SK-N-SH treated with all-trans-retinoic acid at 6 μM for 48 hours (cell line): ENCODE data around the gene HLA-F.
A peak's percentile ranks its signal among the peaks of the same experiment; 100 is the strongest.

ENCODE experiments used
- ATAC-seq: fragments of 200-7000 bp; cut with Tn5 transposase; 3 replicates; pipeline ENCODE4 v1.9.1; 2020; ENCODE audit warnings: mild to moderate bottlenecking, moderate library complexity
- ARNTL ChIP-seq: fragments of 450-650 bp; formaldehyde crosslinking; IDR thresholded peaks from 2 replicates; pipeline ENCODE4 v1.5.0; 2020; ENCODE audit warnings: low read depth, mild to moderate bottlenecking, moderate library complexity, borderline replicate concordance
- BACH2 ChIP-seq: fragments of 250-450 bp; sonication (Bioruptor Pico); IDR thresholded peaks from 2 replicates; pipeline ENCODE4 v1.9.0; 2021; ENCODE audit warnings: mild to moderate bottlenecking, borderline replicate concordance
- CREB5 ChIP-seq: fragments of 250-450 bp; sonication (Bioruptor Pico); IDR thresholded peaks from 2 replicates; pipeline ENCODE4 v1.5.1; 2020; ENCODE audit warnings: low read depth, mild to moderate bottlenecking, moderate library complexity
- CSDC2 ChIP-seq: fragments of 250-450 bp; sonication (Bioruptor Pico); IDR thresholded peaks from 2 replicates; pipeline ENCODE4 v1.5.0; 2020; ENCODE audit warnings: mild to moderate bottlenecking, moderate library complexity
- CSRNP3 ChIP-seq: fragments of 250-450 bp; sonication (Bioruptor Pico); IDR thresholded peaks from 2 replicates; pipeline ENCODE4 v1.5.1; 2021; ENCODE audit warnings: mild to moderate bottlenecking, moderate library complexity
- ESRRG ChIP-seq: fragments of 250-450 bp; sonication (Bioruptor Pico); IDR thresholded peaks from 2 replicates; pipeline ENCODE4 v1.6.1; 2021; ENCODE audit warnings: mild to moderate bottlenecking
- GLIS3 ChIP-seq: fragments of 250-450 bp; sonication (Bioruptor Pico); IDR thresholded peaks from 2 replicates; pipeline ENCODE4 v1.5.0; 2020; ENCODE audit warnings: mild to moderate bottlenecking, moderate library complexity
- ISL1 ChIP-seq: fragments of 250-450 bp; sonication (Bioruptor Pico); IDR thresholded peaks from 2 replicates; pipeline ENCODE4 v2.1.2; 2022; ENCODE audit warnings: mild to moderate bottlenecking, moderate library complexity
- OSR1 ChIP-seq: fragments of 250-450 bp; sonication (Bioruptor Pico); IDR thresholded peaks from 2 replicates; pipeline ENCODE4 v1.8.0; 2022; ENCODE audit warnings: moderate library complexity, mild to moderate bottlenecking, inconsistent platforms
- PATZ1 ChIP-seq: fragments of 250-450 bp; sonication (Bioruptor Pico); IDR thresholded peaks from 2 replicates; pipeline ENCODE4 v1.8.0; 2020; ENCODE audit warnings: mild to moderate bottlenecking, moderate library complexity, borderline replicate concordance
- PPARA ChIP-seq: fragments of 250-450 bp; sonication (Bioruptor Pico); IDR thresholded peaks from 2 replicates; pipeline ENCODE4 v1.5.0; 2020; ENCODE audit warnings: mild to moderate bottlenecking, borderline replicate concordance
- SNAI2 ChIP-seq: fragments of 250-450 bp; sonication (Bioruptor Pico); IDR thresholded peaks from 2 replicates; pipeline ENCODE4 v1.5.0; 2020; ENCODE audit warnings: mild to moderate bottlenecking, moderate library complexity
- TCF4 ChIP-seq: fragments of 250-450 bp; sonication (Bioruptor Pico); IDR thresholded peaks from 2 replicates; pipeline ENCODE4 v1.8.0; 2021; ENCODE audit warnings: mild to moderate bottlenecking, moderate library complexity, borderline replicate concordance
- TOX ChIP-seq: fragments of 250-450 bp; sonication (Bioruptor Pico); IDR thresholded peaks from 2 replicates; pipeline ENCODE4 v1.8.0; 2021; ENCODE audit warnings: mild to moderate bottlenecking, moderate library complexity, borderline replicate concordance
- ZC3H10 ChIP-seq: fragments of 250-450 bp; sonication (Bioruptor Pico); IDR thresholded peaks from 2 replicates; pipeline ENCODE4 v1.5.1; 2021; ENCODE audit warnings: mild to moderate bottlenecking, moderate library complexity
- ZFP30 ChIP-seq: fragments of 450-650 bp; formaldehyde crosslinking; IDR thresholded peaks from 2 replicates; pipeline ENCODE4 v1.5.0; 2022; ENCODE audit warnings: mild to moderate bottlenecking, moderate library complexity
- ZNF565 ChIP-seq: fragments of 450-650 bp; formaldehyde crosslinking; conservative IDR thresholded peaks from 2 replicates; pipeline ENCODE4 v1.5.0; 2020; ENCODE audit warnings: low read depth, mild to moderate bottlenecking, moderate library complexity
- ZNF70 ChIP-seq: fragments of 450-650 bp; formaldehyde crosslinking; IDR thresholded peaks from 2 replicates; pipeline ENCODE4 v1.5.0; 2020; ENCODE audit warnings: mild to moderate bottlenecking, moderate library complexity
- ZNF8 ChIP-seq: fragments of 450-650 bp; formaldehyde crosslinking; IDR thresholded peaks from 2 replicates; pipeline ENCODE4 v1.5.0; 2020; ENCODE audit warnings: mild to moderate bottlenecking, moderate library complexity
- TF ChIP-seq, protein P1 (sequence below): fragments of 250-450 bp; sonication (Bioruptor Pico); IDR thresholded peaks from 2 replicates; pipeline ENCODE4 v1.5.0; 2020; ENCODE audit warnings: mild to moderate bottlenecking, moderate library complexity

The HLA-F gene

DNA sequence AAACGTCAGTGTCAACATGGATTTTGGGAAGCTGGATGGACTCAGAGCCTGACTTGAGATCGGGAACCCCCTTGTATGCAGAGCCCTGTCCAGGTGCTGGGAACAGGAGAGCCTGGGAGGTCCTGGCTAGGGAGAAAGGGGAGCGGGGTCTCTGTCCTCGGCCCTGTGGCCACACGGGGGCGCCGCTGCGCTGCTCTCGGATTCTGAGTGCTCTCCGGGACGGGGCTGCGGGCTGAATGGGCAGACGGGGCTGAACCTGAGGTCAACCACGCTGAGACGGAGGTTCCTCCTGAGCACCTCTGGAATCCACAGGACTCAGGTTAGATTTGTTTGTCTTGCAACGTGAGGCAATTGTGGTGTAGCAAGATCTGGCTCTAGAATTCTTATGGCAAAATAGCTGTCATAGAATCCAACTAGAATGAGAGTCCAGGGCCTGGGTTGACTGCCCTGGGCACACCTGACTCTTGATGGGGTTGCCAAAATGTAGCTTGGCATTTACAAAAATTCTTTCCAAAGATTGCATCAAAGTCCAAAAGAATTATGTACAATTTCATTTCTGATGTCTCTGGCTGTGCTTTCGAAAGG lies 20.6 kb upstream of the HLA-F start:
- no peak for TF ChIP-seq ARNTL (CRISPR knock-in tag)
- TF ChIP-seq ZC3H10 (CRISPR knock-in tag), result no peak
- TF ChIP-seq ZNF70, result no peak
- TF ChIP-seq BACH2 (CRISPR knock-in tag), result no peak
- TF ChIP-seq CSRNP3 (CRISPR knock-in tag), result no peak
- no peak for TF ChIP-seq SNAI2
- no peak for TF ChIP-seq ESRRG (CRISPR knock-in tag)
- no peak for TF ChIP-seq ZNF565 (CRISPR knock-in tag)
- no peak for TF ChIP-seq CREB5 (CRISPR knock-in tag)
- TF ChIP-seq GLIS3, result no peak
- TF ChIP-seq TCF4, result no peak
- no peak for TF ChIP-seq PATZ1 (CRISPR knock-in tag)
- TF ChIP-seq CSDC2 (CRISPR knock-in tag), result no peak
- no peak for TF ChIP-seq ZNF8 (CRISPR knock-in tag)
- TF ChIP-seq ISL1 (CRISPR knock-in tag), result no peak
- TF ChIP-seq PPARA (CRISPR knock-in tag), result no peak
- no peak for TF ChIP-seq OSR1
- ATAC-seq, result peak; percentile 92

GRCh38 chr6:29705389-29706231 lies 17.6 kb upstream of the HLA-F start:
- ATAC-seq, result peak; percentile 77
- TF ChIP-seq SNAI2, result no peak
- no peak for TF ChIP-seq OSR1
- no peak for TF ChIP-seq PATZ1 (CRISPR knock-in tag)
- TF ChIP-seq, protein P1, sequence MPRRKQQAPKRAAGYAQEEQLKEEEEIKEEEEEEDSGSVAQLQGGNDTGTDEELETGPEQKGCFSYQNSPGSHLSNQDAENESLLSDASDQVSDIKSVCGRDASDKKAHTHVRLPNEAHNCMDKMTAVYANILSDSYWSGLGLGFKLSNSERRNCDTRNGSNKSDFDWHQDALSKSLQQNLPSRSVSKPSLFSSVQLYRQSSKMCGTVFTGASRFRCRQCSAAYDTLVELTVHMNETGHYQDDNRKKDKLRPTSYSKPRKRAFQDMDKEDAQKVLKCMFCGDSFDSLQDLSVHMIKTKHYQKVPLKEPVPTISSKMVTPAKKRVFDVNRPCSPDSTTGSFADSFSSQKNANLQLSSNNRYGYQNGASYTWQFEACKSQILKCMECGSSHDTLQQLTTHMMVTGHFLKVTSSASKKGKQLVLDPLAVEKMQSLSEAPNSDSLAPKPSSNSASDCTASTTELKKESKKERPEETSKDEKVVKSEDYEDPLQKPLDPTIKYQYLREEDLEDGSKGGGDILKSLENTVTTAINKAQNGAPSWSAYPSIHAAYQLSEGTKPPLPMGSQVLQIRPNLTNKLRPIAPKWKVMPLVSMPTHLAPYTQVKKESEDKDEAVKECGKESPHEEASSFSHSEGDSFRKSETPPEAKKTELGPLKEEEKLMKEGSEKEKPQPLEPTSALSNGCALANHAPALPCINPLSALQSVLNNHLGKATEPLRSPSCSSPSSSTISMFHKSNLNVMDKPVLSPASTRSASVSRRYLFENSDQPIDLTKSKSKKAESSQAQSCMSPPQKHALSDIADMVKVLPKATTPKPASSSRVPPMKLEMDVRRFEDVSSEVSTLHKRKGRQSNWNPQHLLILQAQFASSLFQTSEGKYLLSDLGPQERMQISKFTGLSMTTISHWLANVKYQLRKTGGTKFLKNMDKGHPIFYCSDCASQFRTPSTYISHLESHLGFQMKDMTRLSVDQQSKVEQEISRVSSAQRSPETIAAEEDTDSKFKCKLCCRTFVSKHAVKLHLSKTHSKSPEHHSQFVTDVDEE (CRISPR knock-in tag), result no peak
- no peak for TF ChIP-seq ZFP30 (CRISPR knock-in tag)
- TF ChIP-seq ZC3H10 (CRISPR knock-in tag), result no peak
- no peak for TF ChIP-seq ISL1 (CRISPR knock-in tag)
- TF ChIP-seq GLIS3, result no peak
- TF ChIP-seq ARNTL (CRISPR knock-in tag), result no peak
- TF ChIP-seq TCF4, result no peak
- no peak for TF ChIP-seq ZNF8 (CRISPR knock-in tag)
- TF ChIP-seq CSDC2 (CRISPR knock-in tag), result no peak
- TF ChIP-seq TOX (CRISPR knock-in tag), result no peak
